Lower lobe of right lung (tissue), 2 donors: ENCODE results near the gene DOCK10. TPM values are rescaled to one million over a fixed set of nuclear protein-coding genes. Genes with fewer than 3 reads are reported as not detected.

Experiments
- ATAC-seq, 2 donors: fragments of 200-7000 bp; cut with Tn5 transposase; one replicate each; pipeline ENCODE4 v1.9.1; 2020 to 2022; ENCODE audit warnings: mild to moderate bottlenecking in 2 of 2, moderate library complexity in 2 of 2
- DNase-seq: peaks from one replicate; pipeline ENCODE4 v3.0.0-alpha.2; 2020
- H3K27ac ChIP-seq: fragments of 200-600 bp; one replicate; pipeline ENCODE4 v1.8.0; 2022
- H3K27me3 ChIP-seq: fragments of 200-600 bp; one replicate; pipeline ENCODE4 v1.8.0; 2022; ENCODE audit warnings: low read depth
- H3K36me3 ChIP-seq: fragments of 200-600 bp; one replicate; pipeline ENCODE4 v1.8.0; 2022; ENCODE audit warnings: mild to moderate bottlenecking
- H3K4me1 ChIP-seq: fragments of 200-600 bp; one replicate; pipeline ENCODE4 v1.8.0; 2022
- H3K4me3 ChIP-seq: fragments of 200-600 bp; one replicate; pipeline ENCODE4 v1.8.0; 2022; ENCODE audit warnings: mild to moderate bottlenecking
- H3K9me3 ChIP-seq: fragments of 200-600 bp; one replicate; pipeline ENCODE4 v1.8.0; 2022
- intact Hi-C: fragments of 100-400 bp; cut with DNase I; formaldehyde crosslinking; loops from one replicate; pipeline ENCODE4 v1.11.0; 2022
- total RNA-seq: library from RNA; stranded (reverse); fragmentation: NEBNext Ultra II Directional; extraction: Animal tissue kit (Norgen Biotek cat#: 25700); gene quantifications from one replicate; pipeline ENCODE4 v1.2.1, GENCODE V29; 2021
- TF ChIP-seq, protein P1 (sequence below): fragments of 200-600 bp; IDR thresholded peaks from one replicate; pipeline ENCODE4 v1.8.0; 2022; ENCODE audit warnings: antibody characterized with exemption, mild to moderate bottlenecking
- donor health status: DM: no; HTN: yes; CAD: no; lungs with severe emphysema.

The DOCK10 gene
- total RNA-seq, 1 donor from 2014 or later, result 52.3 TPM

DNA sequence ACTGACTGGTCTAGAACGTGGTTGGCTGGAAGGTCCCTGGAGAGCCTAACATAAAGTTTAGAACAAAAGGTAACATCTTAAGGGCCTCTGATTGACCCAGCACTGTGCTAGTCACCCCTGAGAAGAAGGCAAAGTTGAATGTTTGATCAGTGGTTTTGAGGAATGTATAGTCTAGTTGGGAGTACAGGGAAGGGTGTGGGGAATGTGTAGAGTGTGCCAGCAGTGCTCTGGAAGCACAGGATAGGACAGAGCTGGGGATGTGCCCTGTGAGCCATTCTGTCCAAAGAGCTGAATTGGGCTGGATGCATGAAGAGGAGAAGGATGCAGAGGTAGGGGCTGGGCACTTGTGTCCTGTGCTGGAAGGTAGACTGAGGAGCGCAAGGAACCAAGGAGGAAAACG is 41.0 kb upstream of the DOCK10 start:
- H3K27ac ChIP-seq, result no peak overlapping the region
- H3K27me3 ChIP-seq, result no peaks in the 10 kb centered on the region
- no peaks in the 10 kb centered on the region for H3K4me1 ChIP-seq
- H3K9me3 ChIP-seq, result no peaks in the 10 kb centered on the region
- H3K36me3 ChIP-seq, result no peaks in the 10 kb centered on the region
- no peak overlapping the region for H3K4me3 ChIP-seq
- TF ChIP-seq, protein P1, sequence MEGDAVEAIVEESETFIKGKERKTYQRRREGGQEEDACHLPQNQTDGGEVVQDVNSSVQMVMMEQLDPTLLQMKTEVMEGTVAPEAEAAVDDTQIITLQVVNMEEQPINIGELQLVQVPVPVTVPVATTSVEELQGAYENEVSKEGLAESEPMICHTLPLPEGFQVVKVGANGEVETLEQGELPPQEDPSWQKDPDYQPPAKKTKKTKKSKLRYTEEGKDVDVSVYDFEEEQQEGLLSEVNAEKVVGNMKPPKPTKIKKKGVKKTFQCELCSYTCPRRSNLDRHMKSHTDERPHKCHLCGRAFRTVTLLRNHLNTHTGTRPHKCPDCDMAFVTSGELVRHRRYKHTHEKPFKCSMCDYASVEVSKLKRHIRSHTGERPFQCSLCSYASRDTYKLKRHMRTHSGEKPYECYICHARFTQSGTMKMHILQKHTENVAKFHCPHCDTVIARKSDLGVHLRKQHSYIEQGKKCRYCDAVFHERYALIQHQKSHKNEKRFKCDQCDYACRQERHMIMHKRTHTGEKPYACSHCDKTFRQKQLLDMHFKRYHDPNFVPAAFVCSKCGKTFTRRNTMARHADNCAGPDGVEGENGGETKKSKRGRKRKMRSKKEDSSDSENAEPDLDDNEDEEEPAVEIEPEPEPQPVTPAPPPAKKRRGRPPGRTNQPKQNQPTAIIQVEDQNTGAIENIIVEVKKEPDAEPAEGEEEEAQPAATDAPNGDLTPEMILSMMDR, result no peak
- ATAC-seq, result peak; percentile 23 to 60
- DNase-seq, result no peak
- intact Hi-C loops, result no loop called here

DNA sequence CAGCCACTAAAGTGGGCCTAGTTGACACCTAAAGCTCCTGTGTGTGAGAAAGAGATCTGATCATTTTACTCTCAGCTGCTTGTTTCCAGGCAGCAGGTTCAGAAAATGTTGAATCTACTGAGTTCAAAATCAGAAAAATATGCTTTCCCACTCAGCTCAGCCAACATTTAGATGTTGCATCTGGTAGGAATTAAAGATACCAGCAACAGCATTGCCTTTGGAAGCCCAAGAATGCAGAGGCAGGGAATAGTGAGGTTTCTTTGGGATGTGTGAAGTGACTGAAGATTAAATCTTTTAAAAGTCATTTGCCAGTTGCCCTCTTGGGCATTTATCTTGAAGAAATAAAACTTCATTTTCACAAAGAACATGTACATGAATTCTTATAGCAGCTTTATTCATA is 33.9 kb upstream of the DOCK10 start:
- Histone ChIP-seq H3K4me1 (no peaks in the 10 kb centered on the region), H3K4me3 (no peak overlapping the region), H3K27ac (no peak overlapping the region), H3K27me3 (no peaks in the 10 kb centered on the region), H3K9me3 (no peaks in the 10 kb centered on the region), H3K36me3 (no peaks in the 10 kb centered on the region)
- intact Hi-C loops, result no loop called here
- TF ChIP-seq, protein P1, result no peak
- no peak for DNase-seq
- ATAC-seq, result no peak

DNA sequence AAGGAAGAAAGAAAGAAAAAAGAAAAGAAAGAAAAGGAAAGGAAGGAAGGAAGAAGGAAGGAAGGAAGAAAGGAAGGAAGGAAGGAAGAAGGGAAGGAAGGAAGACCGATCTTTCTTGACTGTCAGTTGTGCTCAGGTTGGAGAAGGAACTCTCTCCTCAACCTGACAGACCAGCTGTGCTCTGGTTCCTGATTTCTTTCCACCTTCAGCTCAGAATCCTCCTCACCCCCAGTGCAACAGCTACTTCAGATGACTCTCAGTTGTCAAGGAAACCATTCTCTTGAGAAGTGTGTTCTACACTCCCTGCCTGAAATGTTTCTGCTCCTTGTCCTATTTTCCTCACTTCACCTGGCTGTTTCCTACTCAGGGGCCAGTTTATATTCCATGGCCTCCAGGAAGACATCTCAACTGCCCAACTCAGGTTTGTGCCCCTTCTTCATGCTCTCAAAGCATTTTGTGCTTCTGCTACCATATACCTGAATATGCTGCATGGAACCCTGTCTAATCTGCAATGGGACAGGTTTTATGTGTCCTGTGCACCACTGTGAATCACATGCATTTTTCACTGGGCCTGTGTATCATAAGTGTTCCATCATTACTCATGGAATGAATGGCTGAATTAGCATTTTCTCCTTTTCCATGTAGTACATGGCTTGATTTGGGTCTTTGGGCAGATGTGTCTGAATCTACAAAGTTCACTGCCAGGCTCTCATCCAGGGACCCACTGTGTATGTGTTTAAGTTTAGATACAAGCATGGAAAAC is 32.8 kb upstream of the DOCK10 start:
- Histone ChIP-seq H3K4me1 (no peaks in the 10 kb centered on the region), H3K36me3 (no peaks in the 10 kb centered on the region), H3K4me3 (no peak overlapping the region), H3K9me3 (no peaks in the 10 kb centered on the region), H3K27me3 (no peaks in the 10 kb centered on the region), H3K27ac (no peak overlapping the region)
- TF ChIP-seq, protein P1, result no peak
- intact Hi-C loops, result no loop called here
- DNase-seq (no peak), ATAC-seq (peak in 1 of 2 donors; percentile 57)

GRCh38 chr2:225074366-225074765 is 32.1 kb upstream of the DOCK10 start:
- H3K27me3 ChIP-seq, result no peaks in the 10 kb centered on the region
- H3K4me1 ChIP-seq, result no peaks in the 10 kb centered on the region
- intact Hi-C loops, result no loop called here
- no peak overlapping the region for H3K4me3 ChIP-seq
- ATAC-seq, result peak in 1 of 2 donors; percentile 85
- no peak overlapping the region for H3K27ac ChIP-seq
- TF ChIP-seq, protein P1, result no peak
- H3K9me3 ChIP-seq, result no peaks in the 10 kb centered on the region
- no peak for DNase-seq
- no peaks in the 10 kb centered on the region for H3K36me3 ChIP-seq

GRCh38 chr2:225073198-225073597 is 30.9 kb upstream of the DOCK10 start:
- DNase-seq (no peak), ATAC-seq (no peak)
- Histone ChIP-seq H3K4me1 (no peaks in the 10 kb centered on the region), H3K27me3 (no peaks in the 10 kb centered on the region), H3K36me3 (no peaks in the 10 kb centered on the region), H3K27ac (no peak overlapping the region), H3K4me3 (no peak overlapping the region), H3K9me3 (no peaks in the 10 kb centered on the region)
- intact Hi-C loops, result no loop called here
- TF ChIP-seq, protein P1, result no peak
